Adrenal gland (tissue), 5 donors: Measurements from ENCODE around the gene CD80.

Source experiments
- POLR2A ChIP-seq, 2 donors: fragments of 450-650 bp; IDR thresholded peaks; one replicate each; pipeline ENCODE4 v1.6.1; 2017; ENCODE audit warnings: antibody characterized with exemption in 2 of 2, mild to moderate bottlenecking in 2 of 2, moderate library complexity in 1 of 2
- TF ChIP-seq, protein P1 (sequence below), 6 experiments: fragments of 450-650 bp in 4 of 6; fragments of 200-600 bp in 2 of 6; sonication (generic) in 1 of 6; IDR thresholded peaks; 1 replicate in 5 of 6; 2 replicates in 1 of 6; pipeline versions ENCODE4 v1.5.1 to v1.8.0; 2016 to 2021; ENCODE audit warnings: antibody characterized with exemption in 6 of 6, mild to moderate bottlenecking in 2 of 6, moderate library complexity in 1 of 6
- donor health status: DM: no; HTN: no; CAD: no.

DNA sequence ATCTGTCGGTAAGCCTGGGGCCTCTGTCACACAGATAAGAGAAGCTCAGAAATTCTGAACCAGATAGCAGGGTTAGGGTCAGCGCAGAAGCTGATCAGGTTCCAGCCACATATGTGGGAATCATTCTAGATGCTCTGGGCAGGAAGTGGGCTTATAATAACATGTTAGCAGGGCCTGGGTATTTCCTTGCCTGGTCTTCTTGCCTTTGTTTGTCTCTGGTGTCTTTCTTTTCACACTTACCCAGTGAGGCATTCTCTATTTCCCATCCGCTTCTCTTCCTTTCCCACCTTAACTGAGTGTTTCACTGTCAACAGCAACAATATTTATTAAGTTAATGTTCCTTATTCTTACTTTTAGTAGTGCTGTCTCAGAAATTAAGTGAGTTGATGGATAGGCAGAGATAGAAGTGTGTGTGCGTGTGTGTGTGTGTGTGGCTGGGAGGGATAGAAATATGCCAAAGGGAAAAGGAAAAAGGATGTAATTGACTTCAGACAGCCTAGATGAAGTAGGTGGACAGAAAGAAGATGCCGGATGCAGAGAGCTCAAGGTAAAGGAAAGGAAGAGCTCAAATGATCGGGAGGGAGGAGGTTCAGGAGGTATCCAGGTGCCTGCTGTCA, 40.3 kb upstream of the CD80 start:
- TF ChIP-seq, protein P1, sequence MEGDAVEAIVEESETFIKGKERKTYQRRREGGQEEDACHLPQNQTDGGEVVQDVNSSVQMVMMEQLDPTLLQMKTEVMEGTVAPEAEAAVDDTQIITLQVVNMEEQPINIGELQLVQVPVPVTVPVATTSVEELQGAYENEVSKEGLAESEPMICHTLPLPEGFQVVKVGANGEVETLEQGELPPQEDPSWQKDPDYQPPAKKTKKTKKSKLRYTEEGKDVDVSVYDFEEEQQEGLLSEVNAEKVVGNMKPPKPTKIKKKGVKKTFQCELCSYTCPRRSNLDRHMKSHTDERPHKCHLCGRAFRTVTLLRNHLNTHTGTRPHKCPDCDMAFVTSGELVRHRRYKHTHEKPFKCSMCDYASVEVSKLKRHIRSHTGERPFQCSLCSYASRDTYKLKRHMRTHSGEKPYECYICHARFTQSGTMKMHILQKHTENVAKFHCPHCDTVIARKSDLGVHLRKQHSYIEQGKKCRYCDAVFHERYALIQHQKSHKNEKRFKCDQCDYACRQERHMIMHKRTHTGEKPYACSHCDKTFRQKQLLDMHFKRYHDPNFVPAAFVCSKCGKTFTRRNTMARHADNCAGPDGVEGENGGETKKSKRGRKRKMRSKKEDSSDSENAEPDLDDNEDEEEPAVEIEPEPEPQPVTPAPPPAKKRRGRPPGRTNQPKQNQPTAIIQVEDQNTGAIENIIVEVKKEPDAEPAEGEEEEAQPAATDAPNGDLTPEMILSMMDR (IDR thresholded peaks at IDR 0.05), result no peak
- TF ChIP-seq POLR2A (IDR thresholded peaks at IDR 0.05), result no peak
